ENCODE results near the gene PET100. TPM values are rescaled to one million over a fixed set of nuclear protein-coding genes. Genes with fewer than 3 reads are reported as not detected.
A peak's percentile ranks its signal among the peaks of the same experiment; 100 is the strongest.

The PET100 gene
- total RNA-seq, 1 donor from 2014 or later = 184 TPM

GRCh38 chr19:7668842-7669241, 39.2 kb downstream of the PET100 start, which contains the start of gene RETN:
Gene RETN, plus strand, starts transcription at chr19:7669049. Its CDS starts 278 bp downstream, at chr19:7669327.
- Mint-ChIP-seq H3K27ac (no peak within 1 kb of the TSS), H3K9me3 (ENCODE audit: low read depth) (no peaks in the 10 kb centered on the region), H3K4me1 (ENCODE audit: low read depth) (no peaks in the 10 kb centered on the region), H3K36me3 (ENCODE audit: insufficient read depth) (no peaks in the 10 kb centered on the region), H3K27me3 (peaks cover 65% of the 10 kb centered on the region), H3K4me3 (ENCODE audit: low read depth) (no peak within 1 kb of the TSS)
- no peak for DNase-seq (ENCODE audit: low spot score, unreplicated experiment)
- TF ChIP-seq, protein P1, sequence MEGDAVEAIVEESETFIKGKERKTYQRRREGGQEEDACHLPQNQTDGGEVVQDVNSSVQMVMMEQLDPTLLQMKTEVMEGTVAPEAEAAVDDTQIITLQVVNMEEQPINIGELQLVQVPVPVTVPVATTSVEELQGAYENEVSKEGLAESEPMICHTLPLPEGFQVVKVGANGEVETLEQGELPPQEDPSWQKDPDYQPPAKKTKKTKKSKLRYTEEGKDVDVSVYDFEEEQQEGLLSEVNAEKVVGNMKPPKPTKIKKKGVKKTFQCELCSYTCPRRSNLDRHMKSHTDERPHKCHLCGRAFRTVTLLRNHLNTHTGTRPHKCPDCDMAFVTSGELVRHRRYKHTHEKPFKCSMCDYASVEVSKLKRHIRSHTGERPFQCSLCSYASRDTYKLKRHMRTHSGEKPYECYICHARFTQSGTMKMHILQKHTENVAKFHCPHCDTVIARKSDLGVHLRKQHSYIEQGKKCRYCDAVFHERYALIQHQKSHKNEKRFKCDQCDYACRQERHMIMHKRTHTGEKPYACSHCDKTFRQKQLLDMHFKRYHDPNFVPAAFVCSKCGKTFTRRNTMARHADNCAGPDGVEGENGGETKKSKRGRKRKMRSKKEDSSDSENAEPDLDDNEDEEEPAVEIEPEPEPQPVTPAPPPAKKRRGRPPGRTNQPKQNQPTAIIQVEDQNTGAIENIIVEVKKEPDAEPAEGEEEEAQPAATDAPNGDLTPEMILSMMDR (IDR thresholded peaks at IDR 0.05; ENCODE audit: unreplicated experiment) = no peak

DNA sequence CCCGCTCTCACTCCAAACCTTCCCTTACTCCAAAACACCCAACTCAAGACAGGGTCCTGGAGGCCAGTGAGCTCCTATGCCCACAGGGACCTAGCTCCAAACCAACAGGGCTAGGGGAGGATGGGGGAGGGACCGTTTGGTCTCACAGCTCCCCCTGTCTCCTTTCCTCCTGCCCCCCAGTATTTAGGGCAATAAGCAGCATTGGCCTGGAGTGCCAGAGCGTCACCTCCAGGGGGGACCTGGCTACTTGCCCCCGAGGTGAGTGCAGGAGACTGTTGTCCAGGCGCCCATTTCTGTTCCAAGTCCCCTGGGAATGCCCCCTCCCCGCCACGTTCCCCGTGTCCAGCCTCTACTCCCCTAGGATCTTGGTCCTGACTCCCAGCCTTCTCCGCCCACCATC, 40.0 kb downstream of the PET100 start:
- DNase-seq (ENCODE audit: low spot score, unreplicated experiment) = no peak
- Mint-ChIP-seq H3K4me3 (ENCODE audit: low read depth) (no peak overlapping the region), H3K36me3 (ENCODE audit: insufficient read depth) (no peaks in the 10 kb centered on the region), H3K27me3 (peaks cover 73% of the 10 kb centered on the region), H3K27ac (no peak overlapping the region), H3K9me3 (ENCODE audit: low read depth) (no peaks in the 10 kb centered on the region), H3K4me1 (ENCODE audit: low read depth) (no peaks in the 10 kb centered on the region)
- TF ChIP-seq, protein P1 (IDR thresholded peaks at IDR 0.05; ENCODE audit: unreplicated experiment) = no peak

DNA sequence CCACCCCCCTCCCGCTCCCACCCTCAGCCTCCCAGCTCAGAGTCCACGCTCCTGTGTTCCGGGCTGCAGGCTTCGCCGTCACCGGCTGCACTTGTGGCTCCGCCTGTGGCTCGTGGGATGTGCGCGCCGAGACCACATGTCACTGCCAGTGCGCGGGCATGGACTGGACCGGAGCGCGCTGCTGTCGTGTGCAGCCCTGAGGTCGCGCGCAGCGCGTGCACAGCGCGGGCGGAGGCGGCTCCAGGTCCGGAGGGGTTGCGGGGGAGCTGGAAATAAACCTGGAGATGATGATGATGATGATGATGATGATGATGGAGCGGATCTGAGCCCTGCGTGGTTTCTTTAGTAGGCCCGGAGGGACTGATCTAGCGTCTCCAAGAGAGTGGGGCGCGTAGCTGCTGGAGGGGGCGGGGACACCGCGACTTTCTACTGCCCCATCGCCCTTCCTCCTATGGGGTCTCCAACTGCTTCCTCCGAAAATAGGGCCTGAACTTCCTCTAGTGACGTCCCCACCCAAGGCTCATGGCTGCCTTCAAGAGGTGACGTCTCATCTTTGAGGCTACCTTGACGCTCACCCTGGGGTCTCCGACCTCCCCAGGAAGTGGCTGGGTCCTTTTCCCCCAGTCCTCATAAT, 40.7 kb downstream of the PET100 start:
- DNase-seq (ENCODE audit: low spot score, unreplicated experiment) = no peak
- Mint-ChIP-seq H3K36me3 (ENCODE audit: insufficient read depth) (no peaks in the 10 kb centered on the region), H3K4me1 (ENCODE audit: low read depth) (no peaks in the 10 kb centered on the region), H3K9me3 (ENCODE audit: low read depth) (no peaks in the 10 kb centered on the region), H3K4me3 (ENCODE audit: low read depth) (peak overlapping the region; percentile 40), H3K27ac (no peak overlapping the region), H3K27me3 (peaks cover 74% of the 10 kb centered on the region)
- TF ChIP-seq, protein P1 (IDR thresholded peaks at IDR 0.05; ENCODE audit: unreplicated experiment) = no peak

- no peak overlapping the region for H3K4me3 Mint-ChIP-seq (ENCODE audit: low read depth)
Measured at GRCh38 chr19:7670790-7671189, 41.2 kb downstream of the PET100 start.

GRCh38 chr19:7672522-7672921, 42.9 kb downstream of the PET100 start:
- Mint-ChIP-seq H3K4me3 (ENCODE audit: low read depth) (no peak overlapping the region), H3K27me3 (peaks cover 75% of the 10 kb centered on the region), H3K36me3 (ENCODE audit: insufficient read depth) (no peaks in the 10 kb centered on the region), H3K9me3 (ENCODE audit: low read depth) (no peaks in the 10 kb centered on the region), H3K27ac (no peak overlapping the region), H3K4me1 (ENCODE audit: low read depth) (no peaks in the 10 kb centered on the region)
- no peak for DNase-seq (ENCODE audit: low spot score, unreplicated experiment)
- TF ChIP-seq, protein P1 (IDR thresholded peaks at IDR 0.05; ENCODE audit: unreplicated experiment) = no peak

More at GRCh38 chr19:7670790-7671189, 41.2 kb downstream of the PET100 start:
- Mint-ChIP-seq H3K36me3 (ENCODE audit: insufficient read depth) (no peaks in the 10 kb centered on the region), H3K27ac (no peak overlapping the region), H3K27me3 (peaks cover 72% of the 10 kb centered on the region), H3K4me1 (ENCODE audit: low read depth) (no peaks in the 10 kb centered on the region), H3K9me3 (ENCODE audit: low read depth) (no peaks in the 10 kb centered on the region)
- TF ChIP-seq, protein P1 (IDR thresholded peaks at IDR 0.05; ENCODE audit: unreplicated experiment) = no peak
- DNase-seq (ENCODE audit: low spot score, unreplicated experiment) = no peak
